ENCODE measurements around the gene ENOX1. TPM values are rescaled to one million over a fixed set of nuclear protein-coding genes. Genes with fewer than 3 reads are reported as not detected.

Gene ENOX1
- total and polyA plus RNA-seq, 3 donors from 2014 or later = 11.0 to 14.2 (median 11.5) TPM

DNA sequence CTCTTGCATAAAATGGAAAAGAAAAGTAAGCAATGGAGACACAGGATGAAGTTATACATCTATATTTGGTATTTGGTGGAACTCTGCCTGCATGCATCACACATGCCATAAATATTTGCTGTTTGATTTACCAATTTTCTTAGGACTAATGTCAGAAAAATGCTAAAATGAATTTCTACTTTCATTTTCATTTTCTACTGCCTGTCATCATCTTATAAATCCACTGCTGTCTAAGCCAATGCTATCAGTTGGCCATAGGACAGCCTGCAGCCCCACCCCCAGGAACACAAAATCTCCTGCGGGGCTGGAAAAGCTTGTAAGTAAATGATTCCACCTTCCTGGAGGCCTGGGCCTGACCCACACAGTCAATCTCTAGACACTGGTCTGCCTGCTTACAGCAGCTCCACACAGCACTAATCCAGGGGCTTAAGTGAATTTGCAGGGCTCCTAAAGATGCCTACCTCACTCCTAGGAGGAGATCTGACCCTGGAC is 122.0 kb downstream of the ENOX1 start:
- Histone ChIP-seq H3K9me3 (no peaks in the 10 kb centered on the region), H3K36me3 (ENCODE audit: low read depth, missing control alignments) (no peaks in the 10 kb centered on the region), H3K4me1 (no peaks in the 10 kb centered on the region), H3K4me3 (no peak overlapping the region), H3K27ac (no peak overlapping the region), H3K27me3 (no peaks in the 10 kb centered on the region)
- 24 to 54% methylated on average over 1 of the region's 1 CpG for WGBS, 2 donors
- intact Hi-C loops (cut with DNase I; ENCODE audit: low total_unique reads) = no loop called here
- DNase-seq = no peak
- no peak for TF ChIP-seq POLR2A (IDR thresholded peaks at IDR 0.05)
- TF ChIP-seq, protein P1, sequence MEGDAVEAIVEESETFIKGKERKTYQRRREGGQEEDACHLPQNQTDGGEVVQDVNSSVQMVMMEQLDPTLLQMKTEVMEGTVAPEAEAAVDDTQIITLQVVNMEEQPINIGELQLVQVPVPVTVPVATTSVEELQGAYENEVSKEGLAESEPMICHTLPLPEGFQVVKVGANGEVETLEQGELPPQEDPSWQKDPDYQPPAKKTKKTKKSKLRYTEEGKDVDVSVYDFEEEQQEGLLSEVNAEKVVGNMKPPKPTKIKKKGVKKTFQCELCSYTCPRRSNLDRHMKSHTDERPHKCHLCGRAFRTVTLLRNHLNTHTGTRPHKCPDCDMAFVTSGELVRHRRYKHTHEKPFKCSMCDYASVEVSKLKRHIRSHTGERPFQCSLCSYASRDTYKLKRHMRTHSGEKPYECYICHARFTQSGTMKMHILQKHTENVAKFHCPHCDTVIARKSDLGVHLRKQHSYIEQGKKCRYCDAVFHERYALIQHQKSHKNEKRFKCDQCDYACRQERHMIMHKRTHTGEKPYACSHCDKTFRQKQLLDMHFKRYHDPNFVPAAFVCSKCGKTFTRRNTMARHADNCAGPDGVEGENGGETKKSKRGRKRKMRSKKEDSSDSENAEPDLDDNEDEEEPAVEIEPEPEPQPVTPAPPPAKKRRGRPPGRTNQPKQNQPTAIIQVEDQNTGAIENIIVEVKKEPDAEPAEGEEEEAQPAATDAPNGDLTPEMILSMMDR (IDR thresholded peaks at IDR 0.05) = no peak

DNA sequence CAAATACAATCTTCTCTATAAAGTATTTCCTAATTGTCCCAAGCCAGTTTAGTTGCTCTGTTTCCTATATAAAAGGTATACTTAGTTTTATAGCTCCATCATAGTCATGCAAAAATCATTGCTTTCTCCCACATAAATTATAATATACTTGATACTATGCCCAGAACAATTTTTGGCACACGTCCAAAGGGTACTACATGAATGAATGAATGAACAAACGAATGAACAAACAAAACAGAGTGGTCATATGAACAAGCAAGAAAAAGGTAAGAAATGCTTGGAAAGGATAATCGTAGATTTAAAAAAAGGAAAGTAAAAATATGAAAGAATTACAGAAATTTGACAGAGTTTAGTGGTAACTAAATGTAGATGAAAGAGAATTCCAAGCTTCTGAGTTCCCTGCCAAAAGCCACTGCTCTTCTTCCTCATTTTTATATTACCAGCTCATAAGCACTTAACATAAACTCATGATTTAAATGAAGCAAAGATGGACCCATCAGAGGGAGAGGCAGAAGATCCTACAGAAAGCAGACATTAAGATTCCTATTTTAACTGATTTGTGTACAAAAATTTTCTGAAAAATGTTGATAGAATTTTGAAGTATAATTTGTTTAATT is 123.2 kb downstream of the ENOX1 start:
- TF ChIP-seq POLR2A (IDR thresholded peaks at IDR 0.05) = no peak
- TF ChIP-seq, protein P1 (IDR thresholded peaks at IDR 0.05) = no peak
- DNase-seq = no peak

DNA sequence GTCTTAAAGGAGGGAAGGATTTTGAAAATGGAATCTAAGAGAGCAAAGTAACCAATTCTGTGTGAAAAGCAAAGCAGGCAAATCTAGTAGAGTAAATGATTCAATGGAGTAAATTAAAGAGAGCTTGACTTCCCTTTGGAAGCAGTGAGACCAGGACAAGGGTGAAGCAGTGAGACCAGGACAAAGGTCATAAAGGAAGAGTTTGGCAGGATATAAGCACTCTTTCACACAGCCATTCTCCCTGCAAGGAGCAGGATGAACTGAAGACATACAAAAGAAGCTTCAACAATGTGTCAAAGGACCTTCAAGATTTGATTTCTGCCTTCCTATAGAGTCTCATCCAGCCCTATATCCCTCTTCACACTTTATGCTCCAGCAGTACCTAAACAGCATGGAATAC is 123.8 kb downstream of the ENOX1 start:
- intact Hi-C loops (cut with DNase I; ENCODE audit: low total_unique reads) = no loop called here
- Histone ChIP-seq H3K27me3 (no peaks in the 10 kb centered on the region), H3K4me3 (no peak overlapping the region), H3K36me3 (ENCODE audit: low read depth, missing control alignments) (no peaks in the 10 kb centered on the region), H3K4me1 (no peaks in the 10 kb centered on the region), H3K27ac (no peak overlapping the region), H3K9me3 (no peaks in the 10 kb centered on the region)
- no peak for DNase-seq
- TF ChIP-seq POLR2A (IDR thresholded peaks at IDR 0.05) = no peak
- TF ChIP-seq, protein P1 (IDR thresholded peaks at IDR 0.05) = no peak

More for the DNA sequence above, 123.2 kb downstream of the ENOX1 start:
- 69 to 75% methylated on average over 3 of the region's 3 CpGs for WGBS, 2 donors
- H3K36me3 ChIP-seq (ENCODE audit: low read depth, missing control alignments) = no peaks in the 10 kb centered on the region
- H3K9me3 ChIP-seq = no peaks in the 10 kb centered on the region
- H3K27ac ChIP-seq = no peak overlapping the region
- H3K4me1 ChIP-seq = no peaks in the 10 kb centered on the region
- intact Hi-C loops (cut with DNase I; ENCODE audit: low total_unique reads) = no loop called here
- no peaks in the 10 kb centered on the region for H3K27me3 ChIP-seq
- H3K4me3 ChIP-seq = no peak overlapping the region

DNA sequence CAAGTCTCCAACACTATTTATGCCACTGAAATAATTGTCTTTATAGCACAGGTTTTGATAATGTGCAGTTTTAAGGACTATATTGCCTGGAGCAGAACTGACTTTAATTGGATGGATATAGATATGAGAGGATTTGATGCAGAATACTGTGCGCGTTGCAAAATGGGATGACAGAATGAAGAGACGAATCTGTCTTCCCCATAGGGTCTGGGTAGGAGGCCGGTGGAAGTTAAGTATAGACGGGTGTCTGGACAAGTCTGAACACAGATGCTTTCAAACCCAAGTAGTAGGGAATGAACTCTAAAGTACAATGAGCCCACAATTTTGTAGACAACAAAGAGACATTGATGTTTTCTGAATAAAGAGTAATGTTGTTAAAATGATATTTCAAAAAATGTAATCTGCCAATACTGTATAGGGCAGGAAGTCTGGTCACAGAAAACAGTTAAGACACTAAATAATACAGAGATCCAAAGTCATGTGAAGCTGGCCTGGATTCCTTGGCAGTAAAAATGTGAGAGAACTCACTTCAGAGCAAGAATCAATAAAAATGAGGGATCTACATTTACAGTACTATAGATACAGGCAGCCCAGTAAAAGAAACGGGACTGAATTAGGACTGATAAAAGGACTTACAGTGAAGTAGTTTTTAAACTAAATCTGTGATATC is 125.5 kb downstream of the ENOX1 start:
- Histone ChIP-seq H3K4me1 (no peaks in the 10 kb centered on the region), H3K9me3 (no peaks in the 10 kb centered on the region), H3K27ac (no peak overlapping the region), H3K36me3 (ENCODE audit: low read depth, missing control alignments) (no peaks in the 10 kb centered on the region), H3K4me3 (no peak overlapping the region), H3K27me3 (no peaks in the 10 kb centered on the region)
- intact Hi-C loops (cut with DNase I; ENCODE audit: low total_unique reads) = no loop called here
- 77 to 79% methylated on average over 6 of the region's 6 CpGs for WGBS, 2 donors
- no peak for DNase-seq
- TF ChIP-seq, protein P1 (IDR thresholded peaks at IDR 0.05) = no peak
- no peak for TF ChIP-seq POLR2A (IDR thresholded peaks at IDR 0.05)

Data from testis (tissue), 3 donors.